HG03521 (cell line): Measurements from ENCODE around the gene SPON1.
"Not testable (repeated sequence)": the region's sequence is repeated elsewhere in the genome, so short reads cannot be mapped to it uniquely, and the experiment has no call there.

Experiments
- ATAC-seq: cut with Tn5 transposase; IDR thresholded peaks from one replicate; pipeline ENCODE4 v1.9.1; 2021; ENCODE audit warnings: mild to moderate bottlenecking, moderate library complexity; ENCODE audit not compliant: unreplicated experiment

The SPON1 gene

GRCh38 chr11:14029971-14030920, 67.7 kb downstream of the SPON1 start:
- ATAC-seq: no peak

- not testable (repeated sequence) for ATAC-seq
Observed at GRCh38 chr11:14035526-14035925, 73.0 kb downstream of the SPON1 start.

- ATAC-seq: no peak
Observed at GRCh38 chr11:14036469-14036868, 73.9 kb downstream of the SPON1 start.

GRCh38 chr11:14041040-14041439, 78.5 kb downstream of the SPON1 start:
- no peak for ATAC-seq

GRCh38 chr11:14041565-14041964, 79.0 kb downstream of the SPON1 start:
- no peak for ATAC-seq

GRCh38 chr11:14042686-14043465, 80.4 kb downstream of the SPON1 start:
- ATAC-seq: no peak

- no peak for ATAC-seq
Observed at GRCh38 chr11:14044916-14045315, 82.4 kb downstream of the SPON1 start.

GRCh38 chr11:14045417-14045816, 82.9 kb downstream of the SPON1 start:
- no peak for ATAC-seq

- ATAC-seq: no peak
Observed at GRCh38 chr11:14052198-14052597, 89.7 kb downstream of the SPON1 start.

- ATAC-seq: no peak
Observed at GRCh38 chr11:14054116-14055107, 91.9 kb downstream of the SPON1 start.

GRCh38 chr11:14055936-14056335, 93.4 kb downstream of the SPON1 start:
- ATAC-seq: no peak

GRCh38 chr11:14058061-14058460, 95.5 kb downstream of the SPON1 start:
- no peak for ATAC-seq

GRCh38 chr11:14059491-14059890, 97.0 kb downstream of the SPON1 start:
- no peak for ATAC-seq

- no peak for ATAC-seq
Observed at GRCh38 chr11:14061721-14062120, 99.2 kb downstream of the SPON1 start.

- no peak for ATAC-seq
Observed at GRCh38 chr11:14065141-14065540, 102.6 kb downstream of the SPON1 start.

GRCh38 chr11:14065681-14066080, 103.2 kb downstream of the SPON1 start:
- no peak for ATAC-seq

- ATAC-seq: no peak
Observed at GRCh38 chr11:14067686-14068085, 105.2 kb downstream of the SPON1 start.

GRCh38 chr11:14070896-14071295, 108.4 kb downstream of the SPON1 start:
- no peak for ATAC-seq

GRCh38 chr11:14073849-14074476, 111.4 kb downstream of the SPON1 start:
- ATAC-seq: no peak
